ENCODE data around the gene TEX54. TPM values are rescaled to one million over a fixed set of nuclear protein-coding genes. Genes with fewer than 3 reads are reported as not detected.

The TEX54 gene
- total RNA-seq, 5 donors from 2014 or later (not counting 1 experiment from before 2014, with no cell fraction given), result not detected

DNA sequence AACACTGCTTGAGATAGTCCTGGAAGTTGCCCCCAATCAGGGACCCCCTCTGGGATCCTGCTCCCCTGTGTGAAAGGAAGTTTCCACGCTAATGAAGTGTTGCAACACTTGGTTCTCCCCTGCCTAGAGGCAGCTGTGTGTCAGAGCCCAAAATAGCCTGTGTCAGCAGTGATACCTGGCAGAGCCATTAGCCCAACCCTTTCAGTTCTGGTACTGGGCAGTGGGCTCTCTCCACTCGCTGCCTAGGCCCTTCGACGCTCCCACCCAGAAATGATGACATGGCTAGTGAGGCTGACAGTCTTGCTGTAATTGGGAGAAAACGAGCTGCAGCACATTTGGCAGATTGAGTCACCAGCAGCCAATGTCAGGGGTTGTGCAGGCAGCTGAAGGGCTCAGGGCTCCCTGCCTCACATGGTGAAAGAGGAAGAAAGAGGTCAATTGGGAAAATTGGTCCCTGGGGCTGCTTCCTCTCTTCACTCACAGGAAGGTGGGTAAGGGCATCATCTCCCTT lies 26.0 kb downstream of the TEX54 start:
- WGBS (ENCODE audit: insufficient coverage), result 88% methylated on average over 5 of the region's 5 CpGs
- H3K27ac Mint-ChIP-seq, result peak overlapping the region; percentile 23 to 93
- Histone ChIP-seq H3K9me3 (no peaks in the 10 kb centered on the region), H3K4me3 (ENCODE audit: control insufficient read depth in 1 of 2, extremely low read depth in 1 of 2, low read length in 1 of 2) (no peak overlapping the region), H3K36me3 (ENCODE audit: control insufficient read depth in 2 of 2, extremely low read depth in 1 of 2, insufficient read depth in 1 of 2, low read length in 1 of 2) (peaks cover 0 to 24% of the 10 kb centered on the region in 2 donors), H3K27ac (ENCODE audit: low read length) (no peak overlapping the region), H3K27me3 (replicated peaks in 1 of 2; ENCODE audit: control insufficient read depth in 2 of 2, extremely low read depth in 1 of 2, insufficient read depth in 2 of 2, low read length in 1 of 2) (no peaks in the 10 kb centered on the region), H3K4me1 (ENCODE audit: control insufficient read depth in 1 of 2, extremely low read depth in 1 of 2, insufficient read depth in 2 of 2, low read length in 2 of 2) (peaks cover 11 to 23% of the 10 kb centered on the region in 2 experiments)
- peak overlapping the region; percentile 91 to 100 (median 98) for H3K4me3 Mint-ChIP-seq
- ATAC-seq (replicated peaks in 1 of 4), result no peak
- H3K9me3 Mint-ChIP-seq, result no peaks in the 10 kb centered on the region
- no peaks in the 10 kb centered on the region for H3K27me3 Mint-ChIP-seq
- peaks cover 17% of the 10 kb centered on the region for H3K36me3 Mint-ChIP-seq
- peaks cover 19 to 36% (median 25%) of the 10 kb centered on the region in 3 donors for H3K4me1 Mint-ChIP-seq
- peak in 1 of 35 experiments; percentile 20 for DNase-seq
- POLR2A ChIA-PET, result interaction anchor here (0.5 to 1.4 kb wide), 5 partner anchors 10 to 35 kb away, joined by 3 to 8 read pairs (median 5); no protein-coding TSS in a partner anchor
- CTCF ChIA-PET, result interaction anchor here in 1 of 2 donors (0.8 to 1.2 kb wide), 5 partner anchors 20 to 215 kb away, joined by 3 to 4 read pairs (median 4); partner anchors contain the start of genes POLR2G and TUT1

DNA sequence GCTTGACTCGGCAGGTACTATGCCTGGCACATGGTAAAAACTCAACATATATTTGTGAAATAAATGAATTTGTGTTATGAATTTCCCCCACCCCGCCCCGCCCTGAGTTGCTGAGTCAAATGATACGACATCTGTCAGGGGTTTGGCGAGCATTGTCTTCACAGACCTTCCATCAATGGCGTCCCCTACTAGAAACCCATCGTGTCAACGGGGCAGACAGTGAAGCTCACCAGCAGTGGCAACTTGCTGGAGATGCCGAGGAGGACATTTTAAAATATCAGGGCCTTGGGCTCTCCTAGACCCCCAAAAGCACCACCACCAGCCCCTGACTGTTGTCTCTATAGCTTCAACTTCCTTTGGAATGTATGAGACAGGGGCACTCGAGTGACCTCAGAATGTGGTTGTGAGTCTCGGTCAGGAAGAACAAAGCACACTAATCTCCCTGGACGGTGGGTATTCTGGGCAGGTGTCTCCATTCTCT lies 26.6 kb downstream of the TEX54 start:
- Mint-ChIP-seq H3K9me3 (no peaks in the 10 kb centered on the region), H3K27me3 (no peaks in the 10 kb centered on the region), H3K36me3 (peaks cover 23% of the 10 kb centered on the region), H3K27ac (peak overlapping the region; percentile 93 to 98), H3K4me1 (peaks cover 21 to 40% (median 27%) of the 10 kb centered on the region in 3 donors), H3K4me3 (peak overlapping the region; percentile 91 to 100 (median 98))
- DNase-seq, result peak in 5 of 35 experiments; percentile 8 to 32 (median 15)
- H3K9me3 ChIP-seq, result no peaks in the 10 kb centered on the region
- peaks cover 0 to 31% of the 10 kb centered on the region in 2 donors for H3K36me3 ChIP-seq (ENCODE audit: control insufficient read depth in 2 of 2, extremely low read depth in 1 of 2, insufficient read depth in 1 of 2, low read length in 1 of 2)
- CTCF ChIA-PET, result interaction anchor here in 1 of 2 donors (0.6 to 1.2 kb wide), 6 partner anchors 20 to 215 kb away, joined by 3 to 6 read pairs (median 4); partner anchors contain the start of genes POLR2G, STX5 and TUT1
- peak overlapping the region; percentile 66 to 86 for H3K4me3 ChIP-seq (ENCODE audit: control insufficient read depth in 1 of 2, extremely low read depth in 1 of 2, low read length in 1 of 2)
- no peaks in the 10 kb centered on the region for H3K27me3 ChIP-seq (replicated peaks in 1 of 2; ENCODE audit: control insufficient read depth in 2 of 2, extremely low read depth in 1 of 2, insufficient read depth in 2 of 2, low read length in 1 of 2)
- POLR2A ChIA-PET, result interaction anchor here (0.5 to 1.4 kb wide), 12 partner anchors 8 to 215 kb away, joined by 3 to 8 read pairs (median 3); partner anchors contain the start of genes TEX54 (in 1 of the 2) and TUT1 (in 1 of the 2)
- peaks cover 11 to 23% of the 10 kb centered on the region in 2 experiments for H3K4me1 ChIP-seq (ENCODE audit: control insufficient read depth in 1 of 2, extremely low read depth in 1 of 2, insufficient read depth in 2 of 2, low read length in 2 of 2)
- peak in 1 of 4 experiments; percentile 10 for ATAC-seq (replicated peaks in 1 of 4)
- 28% methylated on average over 7 of the region's 12 CpGs for WGBS (ENCODE audit: insufficient coverage)
- peak overlapping the region; percentile 66 for H3K27ac ChIP-seq (ENCODE audit: low read length)

DNA sequence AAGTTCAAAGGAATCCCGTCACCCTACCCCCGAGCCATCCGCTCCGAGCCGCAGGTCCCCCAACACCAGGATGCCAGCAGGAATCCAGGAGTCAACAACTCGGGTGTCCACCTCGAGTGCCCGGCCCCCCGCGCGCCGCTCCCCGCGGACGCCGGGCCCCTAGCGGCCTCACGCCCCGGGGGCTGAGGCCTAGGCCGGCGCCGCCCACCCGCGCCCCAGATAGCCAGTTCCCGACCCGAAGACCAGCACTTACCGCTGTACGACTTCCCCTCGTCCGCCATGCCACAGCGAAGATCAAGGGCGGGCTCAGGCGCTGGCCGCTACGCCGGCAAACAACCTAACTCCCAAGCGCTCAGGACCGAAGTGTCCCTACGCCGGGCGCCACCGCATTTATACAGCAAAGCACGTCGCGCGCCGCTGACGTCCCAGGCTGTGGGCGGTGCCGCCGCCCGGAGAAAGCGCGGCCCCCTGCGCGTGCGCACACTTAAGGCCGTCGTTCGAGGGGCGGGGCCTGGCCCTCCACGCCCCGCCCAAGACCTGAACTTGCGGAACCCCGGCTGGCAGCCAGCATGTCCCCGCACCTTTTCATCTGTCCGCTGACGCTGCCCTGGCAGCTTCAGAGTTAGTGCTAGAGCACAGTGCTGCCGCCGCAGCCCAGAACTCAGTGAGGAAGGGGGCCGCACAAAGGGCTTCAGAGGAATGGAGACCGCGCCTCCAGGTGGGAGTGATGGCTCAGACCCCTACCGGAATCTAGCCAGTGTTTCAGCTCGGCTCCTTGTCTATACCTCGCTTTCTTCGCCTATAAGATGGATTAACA lies 27.4 kb downstream of the TEX54 start, which contains the start of gene NXF1:
TSS of gene NXF1 (minus strand) at position 365 of the 817 bp plus-strand sequence. CDS start at position 281, 84 bp downstream.
- H3K9me3 Mint-ChIP-seq, result no peaks in the 10 kb centered on the region
- peak within 1 kb of the TSS; percentile 91 to 100 (median 98) for H3K4me3 Mint-ChIP-seq
- H3K27ac ChIP-seq (ENCODE audit: low read length), result peak within 1 kb of the TSS; percentile 66
- peak within 1 kb of the TSS; percentile 93 to 98 for H3K27ac Mint-ChIP-seq
- WGBS (ENCODE audit: insufficient coverage), result under 1% methylated on average over 75 of the region's 77 CpGs
- H3K36me3 Mint-ChIP-seq, result peaks cover 27% of the 10 kb centered on the region
- H3K4me1 ChIP-seq (ENCODE audit: control insufficient read depth in 1 of 2, extremely low read depth in 1 of 2, insufficient read depth in 2 of 2, low read length in 2 of 2), result peaks cover 11 to 23% of the 10 kb centered on the region in 2 experiments
- no peaks in the 10 kb centered on the region for H3K9me3 ChIP-seq
- no peaks in the 10 kb centered on the region for H3K27me3 ChIP-seq (replicated peaks in 1 of 2; ENCODE audit: control insufficient read depth in 2 of 2, extremely low read depth in 1 of 2, insufficient read depth in 2 of 2, low read length in 1 of 2)
- no peaks in the 10 kb centered on the region for H3K27me3 Mint-ChIP-seq
- ChIA-PET POLR2A (interaction anchor here (0.5 to 1.4 kb wide), 10 partner anchors 9 to 214 kb away, joined by 3 to 8 read pairs (median 3); partner anchors contain the start of genes TEX54 (in 1 of the 2) and TUT1 (in 1 of the 2)), CTCF (interaction anchor here in 1 of 2 donors (0.6 to 1.2 kb wide), 5 partner anchors 19 to 51 kb away, joined by 3 to 6 read pairs (median 4); partner anchors contain the start of genes POLR2G and STX5)
- H3K36me3 ChIP-seq (ENCODE audit: control insufficient read depth in 2 of 2, extremely low read depth in 1 of 2, insufficient read depth in 1 of 2, low read length in 1 of 2), result peaks cover under 1 to 38% of the 10 kb centered on the region in 2 donors
- ATAC-seq (replicated peaks in 1 of 4) (peak; percentile 81 to 92 (median 90)), DNase-seq (peak; percentile 85 to 98 (median 93))
- peaks cover 21 to 40% (median 27%) of the 10 kb centered on the region in 3 donors for H3K4me1 Mint-ChIP-seq
- peak within 1 kb of the TSS; percentile 66 to 86 for H3K4me3 ChIP-seq (ENCODE audit: control insufficient read depth in 1 of 2, extremely low read depth in 1 of 2, low read length in 1 of 2)

- Histone ChIP-seq H3K27ac (ENCODE audit: low read length) (peak overlapping the region; percentile 46), H3K27me3 (replicated peaks in 1 of 2; ENCODE audit: control insufficient read depth in 2 of 2, extremely low read depth in 1 of 2, insufficient read depth in 2 of 2, low read length in 1 of 2) (no peaks in the 10 kb centered on the region), H3K4me1 (ENCODE audit: control insufficient read depth in 1 of 2, extremely low read depth in 1 of 2, insufficient read depth in 2 of 2, low read length in 2 of 2) (peaks cover 11 to 23% of the 10 kb centered on the region in 2 experiments), H3K4me3 (ENCODE audit: control insufficient read depth in 1 of 2, extremely low read depth in 1 of 2, low read length in 1 of 2) (peak overlapping the region; percentile 66 to 86), H3K36me3 (ENCODE audit: control insufficient read depth in 2 of 2, extremely low read depth in 1 of 2, insufficient read depth in 1 of 2, low read length in 1 of 2) (peaks cover 7 to 46% of the 10 kb centered on the region in 2 donors), H3K9me3 (no peaks in the 10 kb centered on the region)
- Mint-ChIP-seq H3K4me1 (peaks cover 21 to 42% (median 27%) of the 10 kb centered on the region in 3 donors), H3K36me3 (peaks cover 33% of the 10 kb centered on the region), H3K27ac (peak overlapping the region; percentile 92 to 93), H3K27me3 (no peaks in the 10 kb centered on the region), H3K4me3 (peak overlapping the region; percentile 91 to 100 (median 98)), H3K9me3 (no peaks in the 10 kb centered on the region)
- CTCF ChIA-PET, result no interaction called here
- DNase-seq (peak in 2 of 35 experiments; percentile 12 to 16), ATAC-seq (replicated peaks in 1 of 4) (peak in 3 of 4 experiments; percentile 42 to 46 (median 43))
- 8% methylated on average over 5 of the region's 14 CpGs for WGBS (ENCODE audit: insufficient coverage)
- POLR2A ChIA-PET, result interaction anchor here (0.6 to 1.7 kb wide), 6 partner anchors 10 to 96 kb away, joined by 3 to 5 read pairs (median 4); partner anchors contain the start of gene TMEM223 (in 1 of the 2)
Measured at GRCh38 chr11:62804310-62805075, 28.1 kb downstream of the TEX54 start.

DNA sequence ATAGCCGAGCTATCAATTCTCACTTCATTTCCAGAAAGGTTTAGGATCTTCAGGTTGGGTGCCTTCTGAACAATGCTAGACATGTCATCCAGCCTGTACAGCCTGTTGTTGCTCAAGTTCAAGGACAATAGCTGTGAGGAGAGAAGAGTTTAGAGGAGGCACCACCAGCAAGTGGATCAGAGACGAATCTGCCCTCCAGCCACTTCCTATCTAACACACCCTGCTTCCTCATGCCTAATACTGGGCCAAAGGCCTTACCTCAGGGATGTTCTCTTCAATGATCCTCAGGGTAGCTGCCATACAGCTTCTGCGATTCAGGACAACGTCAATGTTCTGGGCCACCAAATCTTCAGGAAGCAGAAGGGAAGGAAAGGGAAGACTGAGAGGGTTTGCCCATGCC lies 31.6 kb downstream of the TEX54 start:
- H3K27ac Mint-ChIP-seq, result peak overlapping the region in 1 of 2 donors; percentile 52
- H3K27me3 Mint-ChIP-seq, result no peaks in the 10 kb centered on the region
- H3K9me3 Mint-ChIP-seq, result no peaks in the 10 kb centered on the region
- no peak overlapping the region for H3K4me3 Mint-ChIP-seq
- peaks cover 21 to 34% (median 23%) of the 10 kb centered on the region in 3 donors for H3K4me1 Mint-ChIP-seq
- H3K4me1 ChIP-seq (ENCODE audit: control insufficient read depth in 1 of 2, extremely low read depth in 1 of 2, insufficient read depth in 2 of 2, low read length in 2 of 2), result peaks cover 11 to 19% of the 10 kb centered on the region in 2 experiments
- no peak for ATAC-seq (replicated peaks in 1 of 4)
- H3K36me3 Mint-ChIP-seq, result peaks cover 56% of the 10 kb centered on the region
- DNase-seq, result no peak
- H3K9me3 ChIP-seq, result no peaks in the 10 kb centered on the region
- ChIA-PET POLR2A (interaction anchor here in 1 of 2 donors (0.6 to 1.3 kb wide), 3 partner anchors 13 to 31 kb away, joined by 3 to 6 read pairs (median 3); partner anchors contain the start of genes STX5, TEX54 and TMEM179B), CTCF (interaction anchor here (0.6 to 1.2 kb wide), 3 partner anchors 59 to 208 kb away, joined by 3 to 9 read pairs (median 5); partner anchors contain the start of gene SLC3A2 (in 1 of the 2))
- H3K27me3 ChIP-seq (replicated peaks in 1 of 2; ENCODE audit: control insufficient read depth in 2 of 2, extremely low read depth in 1 of 2, insufficient read depth in 2 of 2, low read length in 1 of 2), result no peaks in the 10 kb centered on the region
- H3K4me3 ChIP-seq (ENCODE audit: control insufficient read depth in 1 of 2, extremely low read depth in 1 of 2, low read length in 1 of 2), result no peak overlapping the region
- 100% methylated on average over 1 of the region's 4 CpGs for WGBS (ENCODE audit: insufficient coverage)
- peaks cover 23 to 76% of the 10 kb centered on the region in 2 donors for H3K36me3 ChIP-seq (ENCODE audit: control insufficient read depth in 2 of 2, extremely low read depth in 1 of 2, insufficient read depth in 1 of 2, low read length in 1 of 2)
- H3K27ac ChIP-seq (ENCODE audit: low read length), result no peak overlapping the region

Data from T-cell (primary cell).